T-helper 1 cell treated with Interleukin-12 subunit alpha and Interleukin-12 subunit beta and Interleukin-4 antibody, amounts not matched to agents 30 μg/mL and 1 μg/mL, for 36 hours (primary cell): Measurements from ENCODE around the gene IGF2BP3.
"Not testable (repeated sequence)": the region's sequence is repeated elsewhere in the genome, so short reads cannot be mapped to it uniquely, and the experiment has no call there.

Experiments used
- H3K27ac Mint-ChIP-seq: one replicate; pipeline ENCODE4 v1.8.0; 2021; ENCODE audit warnings: mild to moderate bottlenecking, mixed read lengths
- H3K27me3 Mint-ChIP-seq: one replicate; pipeline ENCODE4 v1.8.0; 2021; ENCODE audit warnings: low read depth, mixed read lengths
- H3K36me3 Mint-ChIP-seq: one replicate; pipeline ENCODE4 v1.8.0; 2021; ENCODE audit warnings: low read depth, mixed read lengths
- H3K4me1 Mint-ChIP-seq: one replicate; pipeline ENCODE4 v1.8.0; 2021; ENCODE audit warnings: low read depth, mixed read lengths
- H3K4me3 Mint-ChIP-seq: one replicate; pipeline ENCODE4 v1.8.0; 2021; ENCODE audit warnings: mild to moderate bottlenecking, moderate library complexity, mixed read lengths
- H3K9me3 Mint-ChIP-seq: one replicate; pipeline ENCODE4 v1.8.0; 2021; ENCODE audit warnings: mixed read lengths

IGF2BP3 gene

GRCh38 chr7:23338863-23339262 lies 131.4 kb downstream of the IGF2BP3 start:
- Mint-ChIP-seq H3K9me3 (no peaks in the 10 kb centered on the region), H3K27ac (no peak overlapping the region), H3K4me3 (no peak overlapping the region), H3K36me3 (peaks cover 2% of the 10 kb centered on the region), H3K27me3 (peaks cover 34% of the 10 kb centered on the region), H3K4me1 (no peaks in the 10 kb centered on the region)

GRCh38 chr7:23338439-23338838 lies 131.9 kb downstream of the IGF2BP3 start:
- H3K4me1 Mint-ChIP-seq, result no peaks in the 10 kb centered on the region
- peaks cover 31% of the 10 kb centered on the region for H3K27me3 Mint-ChIP-seq
- H3K27ac Mint-ChIP-seq, result no peak overlapping the region
- no peaks in the 10 kb centered on the region for H3K36me3 Mint-ChIP-seq
- no peaks in the 10 kb centered on the region for H3K9me3 Mint-ChIP-seq
- no peak overlapping the region for H3K4me3 Mint-ChIP-seq

- Mint-ChIP-seq H3K27ac (no peak overlapping the region), H3K4me3 (no peak overlapping the region), H3K36me3 (no peaks in the 10 kb centered on the region), H3K9me3 (no peaks in the 10 kb centered on the region), H3K27me3 (peaks cover 32% of the 10 kb centered on the region), H3K4me1 (no peaks in the 10 kb centered on the region)
Observed at GRCh38 chr7:23337374-23337773, 132.9 kb downstream of the IGF2BP3 start.

- peaks cover 34% of the 10 kb centered on the region for H3K27me3 Mint-ChIP-seq
- no peaks in the 10 kb centered on the region for H3K9me3 Mint-ChIP-seq
- no peaks in the 10 kb centered on the region for H3K36me3 Mint-ChIP-seq
- H3K27ac Mint-ChIP-seq, result no peak overlapping the region
- no peak overlapping the region for H3K4me3 Mint-ChIP-seq
- no peaks in the 10 kb centered on the region for H3K4me1 Mint-ChIP-seq
Observed at GRCh38 chr7:23336799-23337283, 133.4 kb downstream of the IGF2BP3 start.

- no peaks in the 10 kb centered on the region for H3K36me3 Mint-ChIP-seq
- no peaks in the 10 kb centered on the region for H3K9me3 Mint-ChIP-seq
- H3K4me1 Mint-ChIP-seq, result no peaks in the 10 kb centered on the region
- no peak overlapping the region for H3K27ac Mint-ChIP-seq
- no peak overlapping the region for H3K4me3 Mint-ChIP-seq
- peaks cover 34% of the 10 kb centered on the region for H3K27me3 Mint-ChIP-seq
Observed at GRCh38 chr7:23336086-23336485, 134.2 kb downstream of the IGF2BP3 start.

- Mint-ChIP-seq H3K4me1 (no peaks in the 10 kb centered on the region), H3K27me3 (peaks cover 34% of the 10 kb centered on the region), H3K9me3 (no peaks in the 10 kb centered on the region), H3K36me3 (no peaks in the 10 kb centered on the region), H3K27ac (no peak overlapping the region), H3K4me3 (no peak overlapping the region)
Observed at GRCh38 chr7:23335621-23336020, 134.7 kb downstream of the IGF2BP3 start.

- Mint-ChIP-seq H3K4me1 (no peaks in the 10 kb centered on the region), H3K9me3 (no peaks in the 10 kb centered on the region), H3K36me3 (no peaks in the 10 kb centered on the region), H3K4me3 (no peak overlapping the region), H3K27me3 (peaks cover 32% of the 10 kb centered on the region), H3K27ac (no peak overlapping the region)
Observed at GRCh38 chr7:23335136-23335535, 135.2 kb downstream of the IGF2BP3 start.

GRCh38 chr7:23334482-23335056 lies 135.7 kb downstream of the IGF2BP3 start:
- no peaks in the 10 kb centered on the region for H3K36me3 Mint-ChIP-seq
- H3K9me3 Mint-ChIP-seq, result no peaks in the 10 kb centered on the region
- no peaks in the 10 kb centered on the region for H3K4me1 Mint-ChIP-seq
- H3K27ac Mint-ChIP-seq, result no peak overlapping the region
- H3K27me3 Mint-ChIP-seq, result peaks cover 28% of the 10 kb centered on the region
- H3K4me3 Mint-ChIP-seq, result no peak overlapping the region

- H3K9me3 Mint-ChIP-seq, result no peaks in the 10 kb centered on the region
- peaks cover 20% of the 10 kb centered on the region for H3K27me3 Mint-ChIP-seq
- H3K4me3 Mint-ChIP-seq, result no peak overlapping the region
- no peak overlapping the region for H3K27ac Mint-ChIP-seq
- no peaks in the 10 kb centered on the region for H3K4me1 Mint-ChIP-seq
- no peaks in the 10 kb centered on the region for H3K36me3 Mint-ChIP-seq
Observed at GRCh38 chr7:23333671-23334246, 136.5 kb downstream of the IGF2BP3 start.

- Mint-ChIP-seq H3K27me3 (peaks cover 20% of the 10 kb centered on the region), H3K4me1 (no peaks in the 10 kb centered on the region), H3K27ac (no peak overlapping the region), H3K4me3 (no peak overlapping the region), H3K9me3 (no peaks in the 10 kb centered on the region), H3K36me3 (no peaks in the 10 kb centered on the region)
Observed at GRCh38 chr7:23332910-23333612, 137.2 kb downstream of the IGF2BP3 start.

- peaks cover 13% of the 10 kb centered on the region for H3K27me3 Mint-ChIP-seq
- no peak overlapping the region for H3K4me3 Mint-ChIP-seq
- H3K27ac Mint-ChIP-seq, result no peak overlapping the region
- H3K36me3 Mint-ChIP-seq, result no peaks in the 10 kb centered on the region
- no peaks in the 10 kb centered on the region for H3K4me1 Mint-ChIP-seq
- no peaks in the 10 kb centered on the region for H3K9me3 Mint-ChIP-seq
Observed at GRCh38 chr7:23332193-23332592, 138.1 kb downstream of the IGF2BP3 start.

GRCh38 chr7:23331132-23331531 lies 139.2 kb downstream of the IGF2BP3 start:
- Mint-ChIP-seq H3K27me3 (peaks cover 9% of the 10 kb centered on the region), H3K9me3 (no peaks in the 10 kb centered on the region), H3K36me3 (no peaks in the 10 kb centered on the region), H3K4me1 (no peaks in the 10 kb centered on the region), H3K4me3 (no peak overlapping the region), H3K27ac (no peak overlapping the region)

- Mint-ChIP-seq H3K4me3 (no peak overlapping the region), H3K9me3 (no peaks in the 10 kb centered on the region), H3K27me3 (no peaks in the 10 kb centered on the region), H3K27ac (no peak overlapping the region), H3K4me1 (no peaks in the 10 kb centered on the region), H3K36me3 (peaks cover 4% of the 10 kb centered on the region)
Observed at GRCh38 chr7:23315366-23315765, 154.9 kb downstream of the IGF2BP3 start.

- H3K27ac Mint-ChIP-seq, H3K4me3 Mint-ChIP-seq, H3K4me1 Mint-ChIP-seq, H3K27me3 Mint-ChIP-seq, H3K9me3 Mint-ChIP-seq: not testable (repeated sequence)
- H3K36me3 Mint-ChIP-seq, result peaks cover 17% of the 10 kb centered on the region
Observed at GRCh38 chr7:23312141-23312540, 158.2 kb downstream of the IGF2BP3 start.

GRCh38 chr7:23308754-23309153 lies 161.5 kb downstream of the IGF2BP3 start:
- Mint-ChIP-seq H3K27ac (no peak overlapping the region), H3K36me3 (peaks cover 39% of the 10 kb centered on the region), H3K27me3 (no peaks in the 10 kb centered on the region), H3K4me1 (peaks cover 22% of the 10 kb centered on the region), H3K9me3 (no peaks in the 10 kb centered on the region), H3K4me3 (no peak overlapping the region)
